Prostate gland (tissue), 2 donors: ENCODE data around the gene DCST2. TPM values are rescaled to one million over a fixed set of nuclear protein-coding genes. Genes with fewer than 3 reads are reported as not detected.

Experiments
- DNase-seq: peaks from one replicate; pipeline ENCODE4 v3.0.0-alpha.2; 2019; ENCODE audit warnings: low spot score
- H3K27ac ChIP-seq, 2 donors: fragments of 200-600 bp; sonication (generic); 2 replicates each; pipeline ENCODE4 v1.5.1; 2017 to 2019
- H3K27me3 ChIP-seq: fragments of 200-600 bp; sonication (generic); replicated peaks from 2 replicates; pipeline ENCODE4 v1.5.1; 2019; ENCODE audit not compliant: insufficient read depth
- H3K36me3 ChIP-seq, 2 donors: fragments of 200-600 bp; sonication (generic); 1 replicate in 1 of 2; 2 replicates in 1 of 2; pipeline versions ENCODE4 v1.5.1 to v1.8.1; 2017 to 2019
- H3K4me1 ChIP-seq: fragments of 200-600 bp; sonication (generic); replicated peaks from 2 replicates; pipeline ENCODE4 v1.5.1; 2019
- H3K4me3 ChIP-seq, 2 donors: fragments of 200-600 bp; sonication (generic); 2 replicates each; pipeline ENCODE4 v1.5.1; 2017 to 2019
- H3K9me3 ChIP-seq: fragments of 200-600 bp; sonication (generic); 2 replicates; pipeline ENCODE4 v1.5.1; 2017
- CTCF ChIP-seq, 4 experiments: fragments of 200-600 bp in 2 of 4; fragments of 450-650 bp in 2 of 4; sonication (generic) in 2 of 4; IDR thresholded peaks; 1 replicate in 3 of 4; 2 replicates in 1 of 4; pipeline ENCODE4 v1.5.1; 2016 to 2019; ENCODE audit warnings: antibody characterized with exemption in 4 of 4, mild to moderate bottlenecking in 2 of 4, moderate library complexity in 2 of 4
- POLR2A ChIP-seq: fragments of 450-650 bp; IDR thresholded peaks from one replicate; pipeline ENCODE4 v1.6.1; 2016; ENCODE audit warnings: antibody characterized with exemption, mild to moderate bottlenecking
- POLR2AphosphoS5 ChIP-seq: sonication (generic); formaldehyde crosslinking; IDR thresholded peaks from one replicate; pipeline ENCODE4 v1.6.1; 2017; ENCODE audit warnings: antibody characterized with exemption
- WGBS: methylation state at CpG from one replicate; pipeline ENCODE4 v1.1.5; 2018; 5-methylcytosine and 5-hydroxymethylcytosine counted together
- intact Hi-C: fragments of 100-400 bp; cut with DNase I; formaldehyde crosslinking; loops from one replicate; pipeline ENCODE4 v1.14.2; 2022
- total RNA-seq, 2 donors: library from RNA; depleted of rRNA; stranded (reverse); fragments of >200 nt; gene quantifications; one replicate each; pipeline ENCODE4 v1.1.0, GENCODE V29; 2016

Gene DCST2
- total RNA-seq, 2 donors from 2014 or later = 2.3 to 5.3 TPM

GRCh38 chr1:155053531-155054105 lies 20.0 kb upstream of the DCST2 start:
- H3K9me3 ChIP-seq = no peaks in the 10 kb centered on the region
- peaks cover 17% of the 10 kb centered on the region for H3K4me1 ChIP-seq
- H3K36me3 ChIP-seq = peaks cover 0 to 13% of the 10 kb centered on the region in 2 donors
- intact Hi-C loops = loop anchor here (5.0 kb wide), 1 partner anchor 91 kb away; the partner anchor contains the start of gene PYGO2
- no peak for DNase-seq
- no peaks in the 10 kb centered on the region for H3K27me3 ChIP-seq
- 72% methylated on average over 7 of the region's 7 CpGs for WGBS
- no peak overlapping the region for H3K4me3 ChIP-seq
- no peak overlapping the region for H3K27ac ChIP-seq
- TF ChIP-seq CTCF (IDR thresholded peaks at IDR 0.05) = no peak
- no peak for TF ChIP-seq POLR2AphosphoS5
- no peak for TF ChIP-seq POLR2A

GRCh38 chr1:155052439-155053395 lies 19.1 kb upstream of the DCST2 start:
- Histone ChIP-seq H3K36me3 (peaks cover 0 to 5% of the 10 kb centered on the region in 2 donors), H3K4me1 (peaks cover 19% of the 10 kb centered on the region), H3K27ac (peak overlapping the region; percentile 92 to 93), H3K9me3 (no peaks in the 10 kb centered on the region), H3K27me3 (no peaks in the 10 kb centered on the region), H3K4me3 (peak overlapping the region; percentile 71 to 74)
- no peak for TF ChIP-seq POLR2AphosphoS5
- peak in 2 of 4 experiments; percentile 38 to 52 for TF ChIP-seq CTCF (IDR thresholded peaks at IDR 0.05)
- no peak for TF ChIP-seq POLR2A
- peak; percentile 37 for DNase-seq
- intact Hi-C loops = loop anchor here (5.0 kb wide), 1 partner anchor 90 kb away; the partner anchor contains the start of gene PYGO2
- 32% methylated on average over 12 of the region's 12 CpGs for WGBS

- peak; percentile 58 for DNase-seq
- peak overlapping the region; percentile 71 to 74 for H3K4me3 ChIP-seq
- 2% methylated on average over 26 of the region's 27 CpGs for WGBS
- peaks cover 19% of the 10 kb centered on the region for H3K4me1 ChIP-seq
- H3K27ac ChIP-seq = peak overlapping the region; percentile 92 to 93
- H3K9me3 ChIP-seq = no peaks in the 10 kb centered on the region
- TF ChIP-seq POLR2AphosphoS5 = peak; percentile 17
- no peak for TF ChIP-seq CTCF (IDR thresholded peaks at IDR 0.05)
- peak; percentile 47 for TF ChIP-seq POLR2A
- H3K36me3 ChIP-seq = peaks cover 0 to 4% of the 10 kb centered on the region in 2 donors
- H3K27me3 ChIP-seq = no peaks in the 10 kb centered on the region
- intact Hi-C loops = loop anchor here (2.0 to 5.0 kb wide), 2 partner anchors 33 to 90 kb away; partner anchors contain the start of gene PYGO2
Observed at GRCh38 chr1:155051777-155052398, 18.3 kb upstream of the DCST2 start.

- Histone ChIP-seq H3K9me3 (no peaks in the 10 kb centered on the region), H3K36me3 (peaks cover 0 to 3% of the 10 kb centered on the region in 2 donors), H3K4me3 (peak overlapping the region; percentile 71 to 74), H3K27ac (peak overlapping the region; percentile 92 to 93), H3K4me1 (peaks cover 19% of the 10 kb centered on the region), H3K27me3 (no peaks in the 10 kb centered on the region)
- intact Hi-C loops = loop anchor here (2.0 to 5.0 kb wide), 2 partner anchors 33 to 89 kb away; partner anchors contain the start of gene PYGO2
- DNase-seq = no peak
- TF ChIP-seq POLR2A (peak; percentile 67), POLR2AphosphoS5 (no peak)
- under 1% methylated on average over 23 of the region's 31 CpGs for WGBS
Observed at GRCh38 chr1:155051342-155051776, 17.8 kb upstream of the DCST2 start.
